Measurements from ENCODE around the gene RNGTT.
"Not testable (repeated sequence)": the region's sequence is repeated elsewhere in the genome, so short reads cannot be mapped to it uniquely, and the experiment has no call there.

RNGTT gene

DNA sequence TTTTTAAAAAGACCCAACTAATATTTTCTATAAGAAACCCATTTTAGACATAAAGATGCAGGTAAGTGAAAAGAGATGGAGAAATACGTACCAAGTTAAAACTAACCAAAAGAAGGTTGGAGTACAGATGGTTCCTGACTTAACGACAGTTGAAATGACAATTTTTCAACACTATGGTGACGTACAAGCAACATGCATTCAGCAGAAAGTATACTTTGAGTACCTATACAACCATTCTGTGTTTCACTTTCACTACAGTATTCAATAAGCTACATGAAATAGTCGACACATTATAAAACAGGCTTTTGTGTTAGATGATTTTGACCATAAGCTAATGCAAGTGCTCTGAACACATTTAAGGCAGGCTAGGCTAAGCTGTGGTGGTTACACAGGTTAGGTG lies 228.9 kb downstream of the RNGTT start:
- H3K9me3 ChIP-seq (ENCODE audit: low read depth, low read length): no peaks in the 10 kb centered on the region
- no peak overlapping the region for H3K27ac ChIP-seq
- no peaks in the 10 kb centered on the region for H3K36me3 ChIP-seq (ENCODE audit: insufficient read depth, low read length)
- no peak overlapping the region for H3K9ac ChIP-seq (ENCODE audit: insufficient read length)
- no peak for TF ChIP-seq FOXP2 (optimal IDR thresholded peaks at IDR 0.05; ENCODE audit: control extremely low read depth, extremely low read length, insufficient read depth)
- no peak for TF ChIP-seq EZH2 (IDR thresholded peaks at IDR 0.05)
- no peak for TF ChIP-seq POLR2AphosphoS5 (IDR thresholded peaks at IDR 0.05; ENCODE audit: borderline replicate concordance, low read depth, low read length)
- H3K4me3 ChIP-seq: no peak overlapping the region
- DNase-seq (ENCODE audit: low read depth, low spot score): no peak

DNA sequence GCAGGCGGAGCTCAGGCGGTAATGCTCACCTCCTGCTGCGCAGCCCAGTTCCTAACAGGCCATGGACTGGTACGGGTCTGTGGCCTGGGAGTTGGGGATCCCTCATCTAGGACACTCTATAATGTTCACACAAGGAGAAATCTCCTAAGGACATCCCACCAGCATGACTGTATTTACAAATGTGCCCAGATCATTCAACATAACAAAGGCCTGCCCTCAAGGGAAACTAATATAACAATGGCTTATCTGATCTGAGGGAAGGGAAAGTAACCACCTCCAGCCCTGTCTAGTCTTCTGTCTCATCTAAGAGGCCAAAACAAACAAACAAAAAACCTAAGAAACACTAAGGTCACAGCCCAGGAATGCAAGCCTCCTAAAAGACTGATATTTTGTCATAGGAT lies 232.8 kb downstream of the RNGTT start:
- H3K9me3 ChIP-seq (ENCODE audit: low read depth, low read length): no peaks in the 10 kb centered on the region
- TF ChIP-seq EZH2 (IDR thresholded peaks at IDR 0.05) (no peak), FOXP2 (optimal IDR thresholded peaks at IDR 0.05; ENCODE audit: control extremely low read depth, extremely low read length, insufficient read depth) (no peak), POLR2AphosphoS5 (IDR thresholded peaks at IDR 0.05; ENCODE audit: borderline replicate concordance, low read depth, low read length) (no peak)
- no peak for DNase-seq (ENCODE audit: low read depth, low spot score)
- H3K9ac ChIP-seq (ENCODE audit: insufficient read length): no peak overlapping the region
- H3K27ac ChIP-seq: no peak overlapping the region
- no peaks in the 10 kb centered on the region for H3K36me3 ChIP-seq (ENCODE audit: insufficient read depth, low read length)
- H3K4me3 ChIP-seq: no peak overlapping the region

DNA sequence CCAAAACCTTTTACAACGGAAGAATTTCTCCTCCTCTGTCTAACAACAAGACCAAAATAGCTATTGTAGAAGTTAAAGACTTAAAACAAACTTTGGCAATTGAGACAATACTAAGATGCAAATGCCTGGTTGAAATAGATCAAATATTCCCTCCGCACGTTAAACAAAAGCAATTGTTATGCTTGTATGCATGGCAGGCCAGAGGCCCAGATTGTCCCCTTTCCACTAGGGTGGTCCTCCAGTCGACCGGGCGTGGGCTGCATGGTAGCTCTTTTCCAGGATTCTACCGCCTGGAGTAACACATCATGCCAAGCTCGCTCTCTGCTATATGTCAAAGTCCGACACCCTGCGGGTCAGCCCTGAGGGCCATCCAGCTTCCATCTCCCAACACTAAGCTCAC lies 234.7 kb downstream of the RNGTT start:
- TF ChIP-seq EZH2 (IDR thresholded peaks at IDR 0.05): no peak
- no peak for TF ChIP-seq FOXP2 (optimal IDR thresholded peaks at IDR 0.05; ENCODE audit: control extremely low read depth, extremely low read length, insufficient read depth)
- no peak for TF ChIP-seq POLR2AphosphoS5 (IDR thresholded peaks at IDR 0.05; ENCODE audit: borderline replicate concordance, low read depth, low read length)
- no peak overlapping the region for H3K27ac ChIP-seq

DNA sequence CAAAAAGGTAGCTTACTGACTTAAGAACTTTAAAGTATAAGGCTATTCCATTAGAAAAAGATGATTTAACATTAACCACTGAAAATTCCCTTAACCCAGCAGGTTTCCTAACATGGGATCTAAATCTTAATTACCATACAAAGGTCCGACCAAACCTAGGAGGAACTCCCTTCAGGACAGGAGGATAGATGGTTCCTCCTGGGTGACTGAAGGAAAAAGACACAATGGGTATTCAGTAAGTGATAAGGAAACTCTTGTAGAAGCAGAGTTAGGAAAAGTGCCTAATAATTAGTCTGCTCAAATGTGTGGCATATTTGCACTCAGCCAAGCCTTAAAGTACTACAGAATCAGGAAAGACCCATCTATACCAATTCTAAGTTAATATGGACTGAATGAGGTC lies 237.0 kb downstream of the RNGTT start:
- not testable (repeated sequence) for H3K36me3 ChIP-seq (ENCODE audit: insufficient read depth, low read length); H3K27ac ChIP-seq; DNase-seq (ENCODE audit: low read depth, low spot score); H3K4me3 ChIP-seq; H3K9ac ChIP-seq (ENCODE audit: insufficient read length); H3K9me3 ChIP-seq (ENCODE audit: low read depth, low read length)

More for the DNA sequence above, 234.7 kb downstream of the RNGTT start:
- Histone ChIP-seq H3K4me3 (no peak overlapping the region), H3K9ac (ENCODE audit: insufficient read length) (no peak overlapping the region), H3K36me3 (ENCODE audit: insufficient read depth, low read length) (no peaks in the 10 kb centered on the region), H3K9me3 (ENCODE audit: low read depth, low read length) (no peaks in the 10 kb centered on the region)
- DNase-seq (ENCODE audit: low read depth, low spot score): no peak

DNA sequence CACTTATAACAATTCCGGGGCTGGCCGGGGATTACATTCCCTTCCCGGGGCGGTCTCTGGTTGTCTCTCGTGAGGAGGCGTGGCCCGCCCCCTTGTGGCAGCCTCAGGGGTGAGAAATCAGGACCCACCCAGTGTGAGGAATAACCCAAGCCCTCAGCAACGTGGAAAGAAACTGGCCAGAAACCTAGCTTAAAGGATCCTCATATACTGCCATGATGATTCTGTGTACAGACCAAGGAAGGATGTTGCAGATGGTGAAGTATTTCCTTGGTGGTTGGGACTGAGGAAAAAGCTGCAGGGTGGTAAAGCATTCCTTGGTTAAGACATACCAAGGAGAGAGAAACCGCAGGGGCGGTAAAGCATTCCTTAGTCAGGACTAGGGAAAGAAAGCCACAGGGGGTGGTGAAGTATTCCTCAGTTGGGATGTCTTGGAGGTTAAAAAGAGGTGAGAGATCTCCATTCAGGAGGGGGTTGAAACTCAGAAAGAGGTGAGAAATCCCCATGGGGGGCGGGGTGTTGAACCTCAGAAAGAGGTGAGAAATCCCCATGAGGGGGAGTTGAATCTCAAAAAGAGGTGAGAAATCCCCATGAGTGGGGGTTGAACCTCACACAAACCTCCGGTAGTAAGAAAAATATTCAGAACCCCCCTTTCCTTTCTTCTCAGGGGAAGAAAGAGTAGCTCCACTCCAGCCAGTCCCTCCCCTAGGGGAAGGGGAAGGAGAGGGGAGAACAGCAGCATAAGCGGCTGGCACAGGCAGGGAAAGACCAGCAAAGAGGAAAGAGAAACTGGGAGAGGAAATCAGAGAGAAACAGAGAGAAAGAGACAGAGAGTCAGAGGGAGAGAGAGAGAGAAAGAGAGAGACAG lies 238.1 kb downstream of the RNGTT start:
- peak; percentile 67 for DNase-seq (ENCODE audit: low read depth, low spot score)
- H3K4me3 ChIP-seq: peak overlapping the region; percentile 51
- no peaks in the 10 kb centered on the region for H3K9me3 ChIP-seq (ENCODE audit: low read depth, low read length)
- no peaks in the 10 kb centered on the region for H3K36me3 ChIP-seq (ENCODE audit: insufficient read depth, low read length)
- no peak for TF ChIP-seq EZH2 (IDR thresholded peaks at IDR 0.05)
- TF ChIP-seq FOXP2 (optimal IDR thresholded peaks at IDR 0.05; ENCODE audit: control extremely low read depth, extremely low read length, insufficient read depth): no peak
- no peak for TF ChIP-seq POLR2AphosphoS5 (IDR thresholded peaks at IDR 0.05; ENCODE audit: borderline replicate concordance, low read depth, low read length)
- H3K27ac ChIP-seq: no peak overlapping the region
- H3K9ac ChIP-seq (ENCODE audit: insufficient read length): no peak overlapping the region

- Histone ChIP-seq H3K27ac (no peak overlapping the region), H3K9me3 (ENCODE audit: low read depth, low read length) (no peaks in the 10 kb centered on the region), H3K9ac (ENCODE audit: insufficient read length) (no peak overlapping the region), H3K4me3 (no peak overlapping the region), H3K36me3 (ENCODE audit: insufficient read depth, low read length) (no peaks in the 10 kb centered on the region)
- no peak for TF ChIP-seq POLR2AphosphoS5 (IDR thresholded peaks at IDR 0.05; ENCODE audit: borderline replicate concordance, low read depth, low read length)
- TF ChIP-seq EZH2 (IDR thresholded peaks at IDR 0.05): no peak
- TF ChIP-seq FOXP2 (optimal IDR thresholded peaks at IDR 0.05; ENCODE audit: control extremely low read depth, extremely low read length, insufficient read depth): no peak
- DNase-seq (ENCODE audit: low read depth, low spot score): no peak
These were observed 240.7 kb downstream of the RNGTT start for GRCh38 chr6:88722686-88723085.

DNA sequence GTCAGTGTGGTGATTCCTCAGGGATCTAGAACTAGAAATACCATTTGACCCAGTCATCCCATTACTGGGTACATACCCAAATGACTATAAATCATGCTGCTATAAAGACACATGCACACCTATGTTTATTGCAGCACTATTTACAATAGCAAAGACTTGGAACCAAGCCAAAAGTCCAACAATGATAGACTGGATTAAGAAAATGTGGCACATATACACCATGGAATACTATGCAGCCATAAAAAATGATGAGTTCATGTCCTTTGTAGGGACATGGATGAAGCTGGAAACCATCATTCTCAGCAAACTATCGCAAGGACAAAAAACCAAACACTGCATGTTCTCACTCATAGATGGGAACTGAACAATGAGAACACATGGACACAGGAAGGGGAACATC lies 247.0 kb downstream of the RNGTT start:
- H3K9me3 ChIP-seq (ENCODE audit: low read depth, low read length); DNase-seq (ENCODE audit: low read depth, low spot score); H3K36me3 ChIP-seq (ENCODE audit: insufficient read depth, low read length); H3K4me3 ChIP-seq; H3K9ac ChIP-seq (ENCODE audit: insufficient read length); H3K27ac ChIP-seq: not testable (repeated sequence)

- Histone ChIP-seq H3K4me3 (no peak overlapping the region), H3K36me3 (ENCODE audit: insufficient read depth, low read length) (no peaks in the 10 kb centered on the region), H3K27ac (no peak overlapping the region), H3K9ac (ENCODE audit: insufficient read length) (no peak overlapping the region), H3K9me3 (ENCODE audit: low read depth, low read length) (no peaks in the 10 kb centered on the region)
- TF ChIP-seq FOXP2 (optimal IDR thresholded peaks at IDR 0.05; ENCODE audit: control extremely low read depth, extremely low read length, insufficient read depth) (no peak), POLR2AphosphoS5 (IDR thresholded peaks at IDR 0.05; ENCODE audit: borderline replicate concordance, low read depth, low read length) (no peak), EZH2 (IDR thresholded peaks at IDR 0.05) (no peak)
- no peak for DNase-seq (ENCODE audit: low read depth, low spot score)
These were observed 251.0 kb downstream of the RNGTT start for GRCh38 chr6:88712243-88712936.

DNA sequence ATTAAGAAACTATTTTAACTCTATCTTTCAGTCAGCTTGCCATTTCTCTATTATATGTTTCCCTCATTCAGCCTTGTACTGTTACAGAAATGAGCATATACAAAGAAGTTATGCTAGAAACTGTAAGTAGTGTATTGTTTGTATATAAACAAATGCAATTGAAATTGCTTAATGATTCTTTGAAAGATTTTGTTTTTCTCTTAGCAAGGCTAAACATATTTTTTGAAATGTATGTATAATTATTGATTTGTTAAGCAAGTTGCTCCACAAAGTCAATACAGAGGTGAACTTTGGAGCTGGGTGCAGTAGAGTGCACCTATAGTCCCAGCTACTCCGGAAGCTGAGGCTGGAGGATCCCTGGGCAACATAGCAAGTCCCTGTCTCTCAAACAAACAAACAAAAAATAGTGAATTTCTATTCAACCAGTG lies 253.6 kb downstream of the RNGTT start:
- Histone ChIP-seq H3K27ac (no peak overlapping the region), H3K36me3 (ENCODE audit: insufficient read depth, low read length) (no peaks in the 10 kb centered on the region), H3K9ac (ENCODE audit: insufficient read length) (no peak overlapping the region), H3K9me3 (ENCODE audit: low read depth, low read length) (no peaks in the 10 kb centered on the region), H3K4me3 (no peak overlapping the region)
- no peak for DNase-seq (ENCODE audit: low read depth, low spot score)
- TF ChIP-seq POLR2AphosphoS5 (IDR thresholded peaks at IDR 0.05; ENCODE audit: borderline replicate concordance, low read depth, low read length): no peak
- TF ChIP-seq EZH2 (IDR thresholded peaks at IDR 0.05): no peak
- no peak for TF ChIP-seq FOXP2 (optimal IDR thresholded peaks at IDR 0.05; ENCODE audit: control extremely low read depth, extremely low read length, insufficient read depth)
